ENCODE measurements around the gene CDK2AP2.

DNA sequence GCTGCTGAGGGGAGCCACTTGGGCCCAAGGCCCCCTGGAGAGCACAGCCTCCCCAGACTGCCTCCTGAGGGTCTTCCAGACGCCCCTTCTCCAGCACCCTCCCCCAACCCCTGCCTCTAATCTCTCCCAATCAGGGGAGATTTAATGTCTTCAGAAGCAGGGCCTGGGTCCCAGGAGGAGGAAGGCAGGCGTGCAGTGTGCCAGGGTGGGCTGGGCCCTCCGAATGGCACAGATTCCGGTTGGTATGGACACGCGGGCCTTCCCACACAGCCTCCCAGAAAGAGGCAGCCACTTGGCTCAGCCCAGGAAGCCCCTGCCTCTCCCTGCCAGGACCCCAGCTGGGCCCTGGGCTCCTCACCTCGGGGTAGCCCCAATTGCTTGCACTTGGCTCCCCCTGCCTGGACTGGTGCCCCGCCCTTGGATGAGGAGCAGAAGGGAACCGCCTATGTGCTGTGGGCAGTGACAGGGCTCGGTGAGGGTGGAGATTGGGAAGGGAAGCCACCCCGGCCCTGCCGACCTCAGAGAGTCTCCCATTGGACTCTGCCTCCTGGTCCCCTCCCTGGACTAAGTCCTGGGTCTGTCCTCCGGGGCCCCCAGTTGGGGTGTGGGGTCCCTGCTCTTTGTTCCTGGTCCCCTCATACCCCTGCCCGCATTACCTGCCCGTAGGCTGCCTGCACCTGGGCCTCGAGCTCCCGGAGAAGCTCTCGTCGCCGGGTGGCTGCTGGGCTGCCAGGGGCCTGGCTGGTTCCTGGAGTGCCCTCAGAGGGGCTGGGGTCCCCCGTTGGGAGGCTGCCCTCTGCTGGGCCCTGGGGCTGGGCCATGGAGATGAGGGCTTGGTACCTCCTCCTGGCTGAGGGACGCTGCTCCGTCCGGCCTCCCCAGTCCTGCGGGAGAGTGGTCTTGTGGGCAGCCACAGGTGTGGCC lies 15.9 kb upstream of the CDK2AP2 start:
- TF ChIP-seq POLR2A (IDR thresholded peaks at IDR 0.05; ENCODE audit: control extremely low read depth in 1 of 2, low read depth in 2 of 2, low read length in 2 of 2) (no peak), RAD21 (IDR thresholded peaks at IDR 0.05 in 1 of 2, conservative IDR thresholded peaks at IDR 0.05 in 1 of 2; ENCODE audit: low read depth in 2 of 2, low read length in 2 of 2) (no peak), CREB1 (IDR thresholded peaks at IDR 0.05) (no peak), CBX5 (IDR thresholded peaks at IDR 0.05; ENCODE audit: low read depth, low read length) (no peak), SP1 (IDR thresholded peaks at IDR 0.05; ENCODE audit: low read depth, low read length) (no peak), TCF12 (IDR thresholded peaks at IDR 0.05; ENCODE audit: low read depth, low read length) (no peak), SUZ12 (IDR thresholded peaks at IDR 0.05; ENCODE audit: low read length) (no peak), TEAD4 (IDR thresholded peaks at IDR 0.05; ENCODE audit: low read depth, low read length) (no peak), CEBPB (IDR thresholded peaks at IDR 0.05; ENCODE audit: low read depth, low read length) (no peak), EZH2 (IDR thresholded peaks at IDR 0.05; ENCODE audit: low read depth, low read length, severe bottlenecking) (no peak)
- TF ChIP-seq, protein P1, sequence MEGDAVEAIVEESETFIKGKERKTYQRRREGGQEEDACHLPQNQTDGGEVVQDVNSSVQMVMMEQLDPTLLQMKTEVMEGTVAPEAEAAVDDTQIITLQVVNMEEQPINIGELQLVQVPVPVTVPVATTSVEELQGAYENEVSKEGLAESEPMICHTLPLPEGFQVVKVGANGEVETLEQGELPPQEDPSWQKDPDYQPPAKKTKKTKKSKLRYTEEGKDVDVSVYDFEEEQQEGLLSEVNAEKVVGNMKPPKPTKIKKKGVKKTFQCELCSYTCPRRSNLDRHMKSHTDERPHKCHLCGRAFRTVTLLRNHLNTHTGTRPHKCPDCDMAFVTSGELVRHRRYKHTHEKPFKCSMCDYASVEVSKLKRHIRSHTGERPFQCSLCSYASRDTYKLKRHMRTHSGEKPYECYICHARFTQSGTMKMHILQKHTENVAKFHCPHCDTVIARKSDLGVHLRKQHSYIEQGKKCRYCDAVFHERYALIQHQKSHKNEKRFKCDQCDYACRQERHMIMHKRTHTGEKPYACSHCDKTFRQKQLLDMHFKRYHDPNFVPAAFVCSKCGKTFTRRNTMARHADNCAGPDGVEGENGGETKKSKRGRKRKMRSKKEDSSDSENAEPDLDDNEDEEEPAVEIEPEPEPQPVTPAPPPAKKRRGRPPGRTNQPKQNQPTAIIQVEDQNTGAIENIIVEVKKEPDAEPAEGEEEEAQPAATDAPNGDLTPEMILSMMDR (IDR thresholded peaks at IDR 0.05; ENCODE audit: control extremely low read depth in 1 of 3, insufficient read depth in 1 of 3, low read depth in 1 of 3, low read length in 3 of 3), result no peak
- TF ChIP-seq, protein P2, sequence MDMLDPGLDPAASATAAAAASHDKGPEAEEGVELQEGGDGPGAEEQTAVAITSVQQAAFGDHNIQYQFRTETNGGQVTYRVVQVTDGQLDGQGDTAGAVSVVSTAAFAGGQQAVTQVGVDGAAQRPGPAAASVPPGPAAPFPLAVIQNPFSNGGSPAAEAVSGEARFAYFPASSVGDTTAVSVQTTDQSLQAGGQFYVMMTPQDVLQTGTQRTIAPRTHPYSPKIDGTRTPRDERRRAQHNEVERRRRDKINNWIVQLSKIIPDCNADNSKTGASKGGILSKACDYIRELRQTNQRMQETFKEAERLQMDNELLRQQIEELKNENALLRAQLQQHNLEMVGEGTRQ (IDR thresholded peaks at IDR 0.05; ENCODE audit: low read length), result no peak
